C4-2B (cell line): ENCODE data around the gene DEAF1.

ENCODE experiments used
- ZFX ChIP-seq: fragments of 450-650 bp; IDR thresholded peaks from 2 replicates; pipeline ENCODE4 v1.6.1; 2017
- TF ChIP-seq, protein P1 (sequence below): fragments of 450-650 bp; conservative IDR thresholded peaks from 2 replicates; pipeline ENCODE4 v1.5.1; 2017; ENCODE audit warnings: mild to moderate bottlenecking

DNA sequence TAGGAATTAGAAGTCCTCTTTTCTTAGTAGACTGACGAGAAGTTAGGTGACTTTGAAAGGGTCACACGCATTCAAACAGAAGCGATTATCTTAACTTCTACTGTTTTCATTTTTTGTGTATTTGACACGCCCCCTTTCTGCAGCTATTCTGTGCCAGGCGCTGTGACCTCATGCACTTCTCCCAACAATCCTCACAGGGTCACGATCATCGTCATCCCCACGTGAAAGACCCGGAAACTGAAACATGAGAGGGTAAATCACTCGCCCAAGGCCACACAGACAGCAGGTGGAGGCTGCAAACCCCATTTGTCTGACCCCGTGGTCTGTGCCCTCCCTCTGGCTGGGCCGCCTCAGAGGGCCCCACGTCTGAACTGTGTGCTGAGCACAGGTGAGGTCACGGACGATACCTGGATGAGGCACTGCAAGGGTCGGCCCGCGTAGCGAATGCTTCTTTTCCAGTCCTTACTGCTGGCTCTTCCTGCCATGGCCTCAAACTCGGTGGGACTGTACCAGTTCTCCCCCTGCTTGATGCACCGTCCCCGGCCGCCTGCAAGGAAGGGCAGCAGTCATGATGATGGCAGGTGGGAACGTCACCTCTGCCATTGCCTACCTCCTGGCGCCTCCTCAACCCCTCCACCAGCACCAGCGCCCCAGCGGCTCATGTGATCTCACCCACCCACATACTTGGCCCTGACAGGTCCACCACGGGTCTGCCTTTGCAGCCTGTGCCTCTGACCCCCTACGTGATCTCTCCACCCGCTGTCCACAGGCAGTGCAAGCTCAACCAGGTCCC lies 8.4 kb downstream of the DEAF1 start:
- TF ChIP-seq, protein P1, sequence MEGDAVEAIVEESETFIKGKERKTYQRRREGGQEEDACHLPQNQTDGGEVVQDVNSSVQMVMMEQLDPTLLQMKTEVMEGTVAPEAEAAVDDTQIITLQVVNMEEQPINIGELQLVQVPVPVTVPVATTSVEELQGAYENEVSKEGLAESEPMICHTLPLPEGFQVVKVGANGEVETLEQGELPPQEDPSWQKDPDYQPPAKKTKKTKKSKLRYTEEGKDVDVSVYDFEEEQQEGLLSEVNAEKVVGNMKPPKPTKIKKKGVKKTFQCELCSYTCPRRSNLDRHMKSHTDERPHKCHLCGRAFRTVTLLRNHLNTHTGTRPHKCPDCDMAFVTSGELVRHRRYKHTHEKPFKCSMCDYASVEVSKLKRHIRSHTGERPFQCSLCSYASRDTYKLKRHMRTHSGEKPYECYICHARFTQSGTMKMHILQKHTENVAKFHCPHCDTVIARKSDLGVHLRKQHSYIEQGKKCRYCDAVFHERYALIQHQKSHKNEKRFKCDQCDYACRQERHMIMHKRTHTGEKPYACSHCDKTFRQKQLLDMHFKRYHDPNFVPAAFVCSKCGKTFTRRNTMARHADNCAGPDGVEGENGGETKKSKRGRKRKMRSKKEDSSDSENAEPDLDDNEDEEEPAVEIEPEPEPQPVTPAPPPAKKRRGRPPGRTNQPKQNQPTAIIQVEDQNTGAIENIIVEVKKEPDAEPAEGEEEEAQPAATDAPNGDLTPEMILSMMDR: no peak
- TF ChIP-seq ZFX: no peak
